GM12872 (cell line): ENCODE results near the gene PTPRJ.

Source experiments
- TF ChIP-seq, protein P1 (sequence below): IDR thresholded peaks from 3 replicates; pipeline ENCODE4 v1.5.1; 2011; ENCODE audit warnings: low read depth, mild to moderate bottlenecking, low read length, moderate library complexity; ENCODE audit not compliant: insufficient read depth

The PTPRJ gene

DNA sequence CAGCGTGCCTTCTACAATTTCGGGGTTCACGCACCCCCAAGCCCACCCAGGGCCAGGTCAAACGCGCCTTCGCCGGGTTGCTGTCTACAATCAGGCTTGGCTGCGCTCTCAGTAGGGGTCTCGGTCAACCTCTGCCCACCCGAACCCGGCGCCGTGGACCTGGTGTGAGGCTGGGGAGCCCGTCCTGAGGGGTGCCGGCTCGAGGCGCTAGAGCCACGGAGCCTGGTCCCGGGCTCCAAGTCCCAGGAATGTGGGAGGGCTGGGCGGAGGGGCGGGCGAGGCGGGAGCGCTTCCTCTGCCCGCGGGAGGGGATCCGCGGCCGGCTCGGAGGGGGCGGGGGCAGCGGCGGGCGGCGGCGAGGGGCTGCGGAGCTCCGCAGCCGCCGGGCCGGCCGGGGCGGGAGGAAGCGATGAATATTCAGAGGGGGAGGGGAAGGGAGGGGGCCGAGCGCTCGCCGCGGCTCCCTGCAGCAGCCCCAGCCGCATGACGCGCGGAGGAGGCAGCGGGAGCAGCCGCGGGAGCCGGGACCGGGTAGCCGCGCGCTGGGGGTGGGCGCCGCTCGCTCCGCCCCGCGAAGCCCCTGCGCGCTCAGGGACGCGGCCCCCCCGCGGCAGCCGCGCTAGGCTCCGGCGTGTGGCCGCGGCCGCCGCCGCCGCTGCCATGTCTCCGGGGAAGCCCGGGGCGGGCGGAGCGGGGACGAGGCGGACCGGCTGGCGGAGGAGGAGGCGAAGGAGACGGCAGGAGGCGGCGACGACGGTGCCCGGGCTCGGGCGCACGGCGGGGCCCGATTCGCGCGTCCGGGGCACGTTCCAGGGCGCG, at the start of gene PTPRJ:
Gene PTPRJ (plus strand): TSS at position 472 of the 819 bp plus-strand sequence. CDS start 354 bp downstream, outside the sequence.
- TF ChIP-seq, protein P1, sequence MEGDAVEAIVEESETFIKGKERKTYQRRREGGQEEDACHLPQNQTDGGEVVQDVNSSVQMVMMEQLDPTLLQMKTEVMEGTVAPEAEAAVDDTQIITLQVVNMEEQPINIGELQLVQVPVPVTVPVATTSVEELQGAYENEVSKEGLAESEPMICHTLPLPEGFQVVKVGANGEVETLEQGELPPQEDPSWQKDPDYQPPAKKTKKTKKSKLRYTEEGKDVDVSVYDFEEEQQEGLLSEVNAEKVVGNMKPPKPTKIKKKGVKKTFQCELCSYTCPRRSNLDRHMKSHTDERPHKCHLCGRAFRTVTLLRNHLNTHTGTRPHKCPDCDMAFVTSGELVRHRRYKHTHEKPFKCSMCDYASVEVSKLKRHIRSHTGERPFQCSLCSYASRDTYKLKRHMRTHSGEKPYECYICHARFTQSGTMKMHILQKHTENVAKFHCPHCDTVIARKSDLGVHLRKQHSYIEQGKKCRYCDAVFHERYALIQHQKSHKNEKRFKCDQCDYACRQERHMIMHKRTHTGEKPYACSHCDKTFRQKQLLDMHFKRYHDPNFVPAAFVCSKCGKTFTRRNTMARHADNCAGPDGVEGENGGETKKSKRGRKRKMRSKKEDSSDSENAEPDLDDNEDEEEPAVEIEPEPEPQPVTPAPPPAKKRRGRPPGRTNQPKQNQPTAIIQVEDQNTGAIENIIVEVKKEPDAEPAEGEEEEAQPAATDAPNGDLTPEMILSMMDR: no peak

DNA sequence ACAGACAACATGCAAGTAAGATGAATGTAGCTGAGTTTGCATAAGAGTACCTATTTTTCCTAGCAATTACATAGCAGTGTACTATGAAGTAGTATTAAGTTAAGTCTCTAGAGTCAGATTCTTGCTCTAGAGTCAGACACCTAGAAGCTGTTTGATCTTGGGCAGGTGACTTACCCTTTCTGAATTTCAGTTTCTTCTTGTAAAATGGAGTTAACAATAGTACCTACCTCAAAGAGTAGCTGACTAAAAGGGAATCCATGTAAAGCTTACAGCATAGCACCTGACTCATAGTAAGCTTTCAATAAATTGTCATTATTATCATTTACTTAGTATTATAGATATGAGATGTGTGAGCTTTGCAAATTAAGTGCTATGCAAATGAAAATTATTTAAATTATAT, 47.8 kb upstream of the PTPRJ start:
- TF ChIP-seq, protein P1: no peak

DNA sequence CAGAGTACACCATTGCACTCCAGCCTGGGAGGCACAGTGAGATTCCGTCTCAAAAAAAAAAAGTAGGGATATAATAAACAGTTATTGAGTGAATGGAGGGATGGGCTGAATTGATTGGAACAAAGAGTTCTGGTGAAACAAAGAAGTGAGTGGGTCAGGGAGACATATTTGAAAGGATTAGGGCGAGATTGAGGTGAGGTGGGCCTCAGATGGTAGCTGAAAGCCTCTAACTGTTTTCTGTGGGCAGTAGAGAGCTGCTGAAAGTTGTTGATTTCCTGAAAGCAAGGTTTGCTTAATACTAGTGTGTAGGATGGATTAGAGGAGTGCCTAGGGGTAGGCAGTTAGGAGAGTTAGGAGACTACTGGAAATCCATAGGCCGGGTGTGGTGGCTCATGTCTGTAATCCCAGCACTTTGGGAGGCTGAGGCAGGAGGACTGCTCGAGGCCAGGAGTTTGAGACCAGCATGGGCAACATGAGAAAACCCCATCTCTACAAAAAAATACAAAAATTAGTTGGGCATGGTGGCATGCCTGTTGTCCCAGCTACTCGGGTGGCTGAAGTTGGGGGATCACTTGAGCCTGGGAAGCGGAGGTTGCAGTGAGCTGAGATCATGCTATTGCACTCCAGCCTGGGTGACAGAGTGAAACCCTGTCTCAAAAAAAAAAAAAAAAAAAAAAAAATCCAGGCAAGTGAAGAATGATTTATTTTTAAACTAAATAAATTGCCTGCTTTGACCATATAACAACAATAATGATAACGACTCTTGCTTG, 41.4 kb upstream of the PTPRJ start:
- TF ChIP-seq, protein P1: no peak

DNA sequence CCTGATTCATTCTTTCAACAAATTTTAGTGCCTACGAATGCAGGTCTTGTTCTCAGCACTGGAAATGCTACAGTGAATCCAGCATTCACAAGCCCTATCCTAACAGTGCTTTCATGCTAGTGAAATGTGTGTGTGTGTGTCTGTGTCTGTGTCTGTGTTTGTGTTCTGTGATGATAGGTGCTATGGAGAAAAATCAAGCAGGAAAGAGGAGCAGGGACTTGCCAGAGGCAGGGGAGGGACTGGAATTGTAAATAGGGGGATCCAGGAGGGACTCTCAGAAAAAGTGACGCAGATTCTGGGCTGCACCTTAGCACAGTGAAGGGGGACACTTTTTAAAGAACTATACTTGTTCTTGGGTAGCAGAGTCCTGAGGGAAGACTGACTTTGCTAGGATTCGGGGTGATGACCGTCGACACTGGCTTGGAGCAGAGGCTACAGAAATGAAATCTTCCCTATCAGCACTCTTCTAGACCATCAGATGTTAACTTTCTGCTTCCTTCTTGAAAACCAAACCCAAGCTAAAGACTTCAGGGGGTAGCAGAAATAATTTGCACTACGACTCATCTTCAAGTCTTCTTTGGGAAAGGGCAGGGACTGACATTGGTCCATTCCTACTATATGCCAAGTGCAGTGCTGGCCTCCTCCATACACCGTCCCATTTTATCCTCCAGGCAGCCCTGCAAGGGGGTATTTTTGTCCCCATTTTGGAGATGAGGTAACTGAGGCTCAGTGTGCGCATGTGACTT, 39.3 kb upstream of the PTPRJ start:
- TF ChIP-seq, protein P1: no peak

DNA sequence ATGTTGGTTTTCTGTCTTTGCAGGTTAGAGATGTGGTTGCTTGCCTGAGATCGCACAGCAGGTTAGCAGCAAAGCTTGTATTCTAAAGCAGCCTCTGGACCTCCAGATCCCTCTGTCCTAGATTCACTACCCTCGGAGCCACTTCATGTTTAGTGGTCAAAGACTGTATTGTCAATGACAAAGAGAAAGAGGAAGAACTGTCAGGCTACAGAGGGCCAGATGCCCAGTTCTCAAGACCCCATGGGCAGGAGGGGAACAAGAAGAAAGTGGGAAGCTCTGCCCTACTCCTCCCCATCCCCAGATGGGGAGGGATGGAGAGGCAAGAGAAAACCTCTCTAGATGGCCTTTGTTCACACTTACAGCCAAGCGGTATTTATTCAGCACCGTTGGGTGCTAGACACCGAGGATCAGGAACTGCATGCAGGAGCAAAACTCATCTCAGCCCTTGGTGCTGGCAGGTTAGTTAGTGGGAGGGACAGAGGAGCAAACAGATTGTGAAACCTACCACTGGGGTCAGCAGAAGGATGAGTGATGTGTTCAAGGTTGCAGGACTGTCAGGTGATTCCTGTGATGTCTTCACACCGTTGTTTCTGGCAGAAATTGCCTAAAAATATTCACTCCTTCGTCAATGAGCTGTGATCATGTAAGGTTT, 38.3 kb upstream of the PTPRJ start:
- TF ChIP-seq, protein P1: no peak

DNA sequence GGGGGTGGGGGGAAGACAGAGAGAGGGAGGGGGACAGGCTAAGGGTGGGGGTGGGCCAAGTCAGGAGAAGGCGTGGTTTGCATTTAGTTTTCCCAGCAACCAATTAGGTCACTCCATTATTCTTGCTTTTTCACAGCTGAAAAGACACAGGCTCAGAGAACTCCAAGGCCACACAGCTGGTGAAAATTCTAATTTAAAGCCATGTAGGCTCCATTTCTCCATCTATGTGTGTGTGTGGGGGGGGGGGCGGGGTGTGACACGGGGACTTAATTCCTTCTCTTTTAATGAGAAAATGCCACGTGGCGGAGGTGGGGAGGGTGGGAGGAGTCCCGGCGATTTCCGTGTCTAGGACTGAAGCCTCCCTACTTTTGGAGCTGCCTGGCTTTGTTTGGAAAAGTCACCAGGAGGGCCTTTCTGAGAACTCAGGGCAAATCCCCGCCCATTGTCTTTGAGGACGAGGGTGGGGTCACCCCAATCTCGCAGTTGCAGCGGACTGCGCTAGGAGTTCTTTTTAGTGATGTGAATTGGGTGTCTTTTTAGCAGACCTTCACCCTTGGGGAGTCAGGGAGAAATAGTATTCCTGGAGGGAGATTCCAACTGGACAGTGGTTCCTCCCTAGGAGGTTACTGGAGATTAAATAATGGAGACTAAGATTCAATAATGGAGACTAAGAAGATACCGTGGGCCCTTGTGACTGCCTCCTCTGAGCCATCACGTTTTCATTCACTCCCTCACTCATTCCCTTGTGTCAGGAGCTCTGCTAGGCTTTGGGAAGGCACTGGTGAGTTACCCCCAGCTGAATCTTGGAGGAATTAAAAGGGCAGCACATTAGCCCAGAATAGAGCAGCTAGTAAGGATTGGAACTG, 36.4 kb upstream of the PTPRJ start:
- TF ChIP-seq, protein P1: no peak
